ENCODE results near the gene ANKMY1.
A peak's percentile ranks its signal among the peaks of the same experiment; 100 is the strongest.

The ANKMY1 gene

GRCh38 chr2:240443891-240444301, 113.9 kb downstream of the ANKMY1 start:
- no peak for DNase-seq

GRCh38 chr2:240442891-240443715, 114.7 kb downstream of the ANKMY1 start:
- DNase-seq = no peak

GRCh38 chr2:240441993-240442411, 115.8 kb downstream of the ANKMY1 start:
- DNase-seq = no peak

- no peak for DNase-seq
Measured at GRCh38 chr2:240441326-240441992, 116.3 kb downstream of the ANKMY1 start.

GRCh38 chr2:240440704-240441320, 117.0 kb downstream of the ANKMY1 start:
- DNase-seq = no peak

GRCh38 chr2:240440251-240440650, 117.5 kb downstream of the ANKMY1 start:
- no peak for DNase-seq

- no peak for DNase-seq
Measured at GRCh38 chr2:240439698-240440151, 118.1 kb downstream of the ANKMY1 start.

GRCh38 chr2:240438810-240439697, 118.7 kb downstream of the ANKMY1 start:
- DNase-seq = no peak

- DNase-seq = peak; percentile 19 to 78
Measured at GRCh38 chr2:240437861-240438809, 119.7 kb downstream of the ANKMY1 start.

- no peak for DNase-seq
Measured at GRCh38 chr2:240437551-240437860, 120.3 kb downstream of the ANKMY1 start.

GRCh38 chr2:240436683-240437550, 120.9 kb downstream of the ANKMY1 start:
- DNase-seq = no peak

GRCh38 chr2:240435948-240436682, 121.7 kb downstream of the ANKMY1 start:
- no peak for DNase-seq

- DNase-seq = peak; percentile 6 to 33
Measured at GRCh38 chr2:240435457-240435947, 122.3 kb downstream of the ANKMY1 start, which contains the start of gene GPC1. GPC1 (plus strand) TSS chr2:240435663; CDS start chr2:240435919, 256 bp downstream.

- peak in 1 of 2 donors; percentile 51 for DNase-seq
Measured at GRCh38 chr2:240434728-240435456, 122.9 kb downstream of the ANKMY1 start.

GRCh38 chr2:240433973-240434727, 123.6 kb downstream of the ANKMY1 start:
- DNase-seq = peak; percentile 32 to 43

GRCh38 chr2:240432820-240433801, 124.7 kb downstream of the ANKMY1 start:
- no peak for DNase-seq

- DNase-seq = no peak
Measured at GRCh38 chr2:240432430-240432819, 125.4 kb downstream of the ANKMY1 start.

Data from inflammatory macrophage treated with lipopolysaccharide for 1 hour (primary cell).